NCI-H128 (cell line): ENCODE data around the gene SYNE1.

Experiments
- DNase-seq: peaks from one replicate; lab custom pipeline; 2025; ENCODE audit not compliant: unreplicated experiment; lab: John Stamatoyannopoulos, UW

The SYNE1 gene

GRCh38 chr6:152296648-152297376, 340.4 kb downstream of the SYNE1 start:
- no peak for DNase-seq

- DNase-seq = no peak
These were observed 341.2 kb downstream of the SYNE1 start for GRCh38 chr6:152295920-152296319.

DNA sequence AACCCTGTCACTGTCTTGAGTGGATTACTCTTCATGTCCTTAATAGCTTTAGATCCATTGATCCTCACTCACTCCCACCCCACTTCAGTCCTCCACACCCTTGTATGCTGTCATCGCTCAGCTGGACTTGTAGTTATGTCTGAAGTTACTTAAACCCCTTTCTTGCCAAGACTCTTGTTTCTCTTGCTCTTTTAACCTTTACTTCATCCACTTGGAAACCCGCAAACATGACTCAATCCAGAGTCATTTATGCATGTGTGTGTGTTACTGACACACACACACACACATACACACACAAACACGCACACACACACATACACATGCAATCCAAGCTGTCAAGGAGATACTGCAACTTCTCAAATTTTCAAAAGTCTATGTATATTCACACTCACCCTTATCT, 341.8 kb downstream of the SYNE1 start:
- DNase-seq = no peak

DNA sequence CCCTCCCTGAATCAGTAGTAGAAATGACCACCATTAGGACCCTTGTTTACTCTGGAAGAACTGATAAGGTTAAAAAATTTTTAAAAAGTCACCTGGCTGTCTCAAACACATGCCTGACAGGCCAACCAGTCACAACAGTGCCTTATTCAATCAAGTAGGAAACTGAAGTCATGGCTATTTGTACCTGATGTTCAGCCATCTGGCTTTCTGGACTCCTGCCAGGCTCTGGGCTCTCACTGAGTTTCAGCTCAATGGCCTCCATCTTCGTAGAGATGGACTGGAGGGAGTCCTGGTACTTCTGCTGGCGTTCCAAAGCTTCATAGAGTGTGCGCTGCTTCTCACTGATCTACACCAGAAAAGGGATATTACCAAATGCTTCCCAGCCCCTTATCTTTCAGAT, 343.8 kb downstream of the SYNE1 start:
- no peak for DNase-seq

DNA sequence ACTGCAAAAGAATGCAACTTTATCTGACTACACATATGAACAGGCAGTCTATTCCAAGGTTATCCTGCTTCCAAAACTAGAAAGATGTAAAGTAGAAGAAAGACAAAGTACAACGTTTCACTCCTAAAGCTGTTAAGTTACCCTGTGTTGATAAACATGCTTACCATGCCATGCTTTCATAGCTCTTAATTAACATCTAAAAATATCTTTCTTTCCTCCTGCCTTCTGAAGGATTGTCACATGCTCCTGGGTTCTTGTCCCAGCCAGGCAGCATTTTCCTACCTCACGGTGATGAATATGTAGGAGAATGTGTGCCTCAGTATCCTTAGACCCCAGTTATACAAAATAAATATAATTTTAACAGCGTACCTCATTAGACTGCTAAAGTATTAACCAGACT, 344.6 kb downstream of the SYNE1 start:
- DNase-seq = no peak

- no peak for DNase-seq
These were observed 346.5 kb downstream of the SYNE1 start for GRCh38 chr6:152290693-152291092.

GRCh38 chr6:152277826-152278329, 359.3 kb downstream of the SYNE1 start:
- no peak for DNase-seq

DNA sequence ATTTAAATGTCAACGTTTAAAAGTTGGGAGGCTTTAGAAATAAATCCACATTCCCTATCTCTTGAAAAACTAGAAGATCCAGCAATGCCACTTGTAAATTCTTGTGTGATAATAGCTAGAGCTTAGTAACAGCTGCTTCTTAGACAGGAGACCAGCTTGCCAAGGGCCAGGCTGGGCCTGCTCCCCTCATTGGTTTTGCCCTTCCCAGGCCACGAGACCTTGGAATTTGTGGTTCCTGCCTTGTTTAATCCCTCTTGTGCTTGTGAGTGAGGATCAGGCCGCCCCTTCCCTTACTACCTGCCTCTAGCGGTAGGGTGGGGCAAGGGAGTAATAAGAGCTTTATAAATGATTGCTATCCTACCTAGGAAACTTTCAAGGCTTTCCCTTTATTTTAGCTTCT, 363.5 kb downstream of the SYNE1 start:
- DNase-seq = no peak

GRCh38 chr6:152273002-152273401, 364.2 kb downstream of the SYNE1 start:
- no peak for DNase-seq

GRCh38 chr6:152272486-152272885, 364.7 kb downstream of the SYNE1 start:
- no peak for DNase-seq

DNA sequence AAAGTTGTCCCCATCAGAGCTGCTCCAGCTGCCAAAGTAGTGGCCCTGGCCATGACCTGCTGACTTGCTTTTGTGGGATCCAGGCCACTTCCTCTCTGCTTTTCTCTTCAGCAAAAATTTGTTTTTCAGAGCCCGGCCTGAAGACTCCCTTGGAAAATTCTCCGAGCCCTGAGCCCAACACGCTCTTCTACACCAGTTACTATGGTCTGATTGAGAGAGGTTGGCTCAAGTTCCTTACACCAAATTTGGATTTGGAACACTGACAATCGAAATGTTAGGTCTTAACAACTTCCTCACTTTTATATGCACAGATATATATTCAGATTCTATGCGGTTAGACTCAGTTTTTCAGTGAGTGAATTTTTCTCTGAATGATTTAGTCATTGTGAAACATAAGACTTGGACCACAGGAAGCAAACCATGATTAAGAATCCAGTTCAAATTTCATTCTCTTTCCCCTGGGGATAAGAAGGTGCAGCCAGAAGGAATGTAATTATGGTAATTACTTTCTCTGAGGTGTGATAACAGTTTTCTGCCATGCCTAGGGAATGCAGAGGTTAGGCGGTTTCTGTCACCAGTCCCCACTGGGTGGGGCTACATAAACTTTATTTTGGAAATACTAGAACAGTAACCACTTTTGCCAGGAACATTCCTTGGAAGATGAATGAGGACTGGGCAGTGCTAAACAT, 365.2 kb downstream of the SYNE1 start:
- no peak for DNase-seq

GRCh38 chr6:152270301-152270925, 366.7 kb downstream of the SYNE1 start:
- no peak for DNase-seq

GRCh38 chr6:152268846-152269442, 368.2 kb downstream of the SYNE1 start:
- DNase-seq = no peak

DNA sequence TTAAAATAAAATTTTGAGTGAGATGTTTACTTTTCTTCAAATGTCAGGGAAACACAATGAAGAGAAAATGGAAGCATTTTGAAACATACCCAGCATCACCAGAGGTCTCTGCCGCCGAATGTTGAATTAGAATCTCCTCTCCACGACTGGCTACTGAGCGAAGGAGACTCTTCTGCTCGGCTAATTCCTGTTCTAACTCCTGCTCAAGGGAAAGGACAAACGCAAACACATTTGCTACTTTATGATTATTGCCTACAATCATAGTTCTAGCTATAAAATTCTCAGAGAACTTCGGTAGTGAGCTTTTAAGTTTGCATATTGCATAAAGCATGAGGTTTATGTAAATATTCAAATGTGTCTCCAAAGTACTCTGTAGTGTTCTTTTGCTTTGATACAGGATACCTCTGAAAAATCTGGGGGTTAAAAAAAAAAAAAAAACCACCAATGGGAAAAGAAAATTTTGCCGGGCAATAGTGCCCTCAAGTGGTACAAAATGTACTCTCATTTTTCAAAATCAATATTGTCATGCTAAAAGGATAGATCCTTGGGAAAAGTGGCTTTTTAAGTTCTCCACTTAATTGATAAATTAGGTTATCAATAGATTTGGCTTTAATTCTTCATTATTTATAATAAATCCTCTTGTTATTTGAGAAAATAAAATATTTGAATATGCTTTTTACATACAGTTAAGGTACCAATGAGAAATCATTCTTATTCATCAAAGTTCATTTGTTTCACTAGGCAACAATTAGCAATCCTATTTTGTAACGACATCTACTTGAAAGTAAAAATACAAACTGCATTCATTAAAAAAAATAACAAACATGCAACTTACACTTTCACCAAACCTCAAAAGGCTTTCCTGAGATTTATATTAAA, 369.0 kb downstream of the SYNE1 start:
- DNase-seq = no peak

DNA sequence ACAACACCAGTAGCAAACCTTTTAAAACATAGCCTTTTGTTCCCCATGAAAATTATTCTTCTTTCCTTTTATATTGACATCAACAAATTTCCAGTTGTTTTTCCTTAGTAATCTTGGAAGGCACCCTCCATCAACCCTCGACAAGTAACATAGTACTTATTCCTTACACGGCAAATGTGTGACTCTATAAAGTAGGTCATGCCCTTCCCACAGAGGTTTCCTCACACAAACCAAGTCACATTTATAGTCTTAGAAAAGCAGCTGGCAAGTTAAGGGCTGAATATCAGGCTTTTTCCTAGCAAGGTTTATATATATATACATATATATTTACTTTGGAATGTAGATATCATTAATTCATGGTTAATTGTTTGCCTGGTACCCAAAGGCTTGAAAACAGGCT, 371.5 kb downstream of the SYNE1 start:
- no peak for DNase-seq

- DNase-seq = no peak
These were observed 373.6 kb downstream of the SYNE1 start for GRCh38 chr6:152263582-152263981.

DNA sequence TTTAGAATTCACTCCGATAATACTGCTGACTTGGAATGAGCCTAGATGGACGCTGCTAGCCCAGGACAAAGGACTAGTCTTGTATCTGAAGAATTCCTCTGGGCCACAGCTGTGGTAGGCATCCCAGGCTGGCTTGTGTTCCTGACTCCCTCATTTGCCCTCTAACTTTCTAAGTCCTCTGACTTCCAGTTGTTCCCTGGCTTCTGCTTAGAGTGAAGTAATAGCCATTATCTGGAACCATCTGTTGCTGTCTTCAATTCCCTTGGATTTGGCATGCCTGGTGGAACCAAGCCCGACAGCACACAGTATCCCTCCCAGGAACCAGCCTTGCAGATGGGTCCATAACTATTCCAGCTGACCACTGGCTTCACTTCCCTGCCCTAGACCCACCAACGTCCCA, 376.0 kb downstream of the SYNE1 start:
- no peak for DNase-seq

- no peak for DNase-seq
These were observed 377.9 kb downstream of the SYNE1 start for GRCh38 chr6:152259234-152259633.

GRCh38 chr6:152257581-152257980, 379.6 kb downstream of the SYNE1 start:
- DNase-seq = no peak

- no peak for DNase-seq
These were observed 387.0 kb downstream of the SYNE1 start for GRCh38 chr6:152250127-152250526.

- no peak for DNase-seq
These were observed 388.2 kb downstream of the SYNE1 start for GRCh38 chr6:152248980-152249379.
